ENCODE data around the gene RTCB. TPM values are rescaled to one million over a fixed set of nuclear protein-coding genes. Genes with fewer than 3 reads are reported as not detected.

Gene RTCB
- total RNA-seq, result 10 to 100 TPM; 45.2 to 95.1 (median 62.1) TPM

- no peak for TF ChIP-seq CTCF (IDR thresholded peaks at IDR 0.05; ENCODE audit: low read depth)
Measured at GRCh38 chr22:32411829-32412592, at the start of gene RTCB. Gene RTCB, minus strand, starts transcription at chr22:32412247. Its CDS starts 91 bp downstream, at chr22:32412156.

DNA sequence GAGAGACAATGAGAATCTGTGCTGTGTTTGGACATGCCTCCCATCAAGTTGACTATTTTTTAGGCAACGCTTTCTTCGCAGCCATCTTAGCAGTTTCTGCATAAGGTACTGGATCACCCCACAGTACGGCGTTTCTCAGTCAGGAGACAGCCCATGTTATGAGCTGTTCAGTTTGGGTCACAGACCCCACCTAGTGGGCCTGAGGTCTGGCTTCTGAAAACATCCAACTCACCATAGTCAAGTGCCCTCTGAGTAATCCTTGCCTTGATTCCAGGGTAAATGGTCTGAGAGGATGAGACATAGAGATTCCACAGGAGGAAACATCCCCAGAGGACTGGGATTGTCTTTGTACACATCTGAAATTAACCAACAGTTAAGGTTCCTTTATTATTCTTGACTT is 45.0 kb upstream of the RTCB start:
- TF ChIP-seq CTCF (IDR thresholded peaks at IDR 0.05; ENCODE audit: low read depth), result no peak

DNA sequence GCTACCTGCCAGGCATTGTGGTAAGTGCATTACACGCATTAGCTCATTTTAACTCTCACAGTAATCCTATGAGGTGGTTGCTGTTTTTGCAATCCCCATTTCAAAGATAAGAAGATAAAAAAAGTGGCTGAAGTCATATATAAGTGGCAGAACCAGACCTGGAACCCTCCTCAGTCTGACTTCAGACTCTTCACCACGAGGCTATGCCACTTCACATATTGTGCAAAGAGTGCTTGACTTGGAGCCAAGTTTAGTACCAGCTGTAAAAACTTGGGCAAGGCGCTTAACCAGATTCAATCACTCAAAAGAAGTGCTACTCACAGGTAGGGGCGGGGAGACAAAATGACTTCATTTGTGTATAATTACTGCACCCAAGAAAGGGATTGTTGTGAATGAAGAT is 36.9 kb upstream of the RTCB start:
- no peak for TF ChIP-seq CTCF (IDR thresholded peaks at IDR 0.05; ENCODE audit: low read depth)

DNA sequence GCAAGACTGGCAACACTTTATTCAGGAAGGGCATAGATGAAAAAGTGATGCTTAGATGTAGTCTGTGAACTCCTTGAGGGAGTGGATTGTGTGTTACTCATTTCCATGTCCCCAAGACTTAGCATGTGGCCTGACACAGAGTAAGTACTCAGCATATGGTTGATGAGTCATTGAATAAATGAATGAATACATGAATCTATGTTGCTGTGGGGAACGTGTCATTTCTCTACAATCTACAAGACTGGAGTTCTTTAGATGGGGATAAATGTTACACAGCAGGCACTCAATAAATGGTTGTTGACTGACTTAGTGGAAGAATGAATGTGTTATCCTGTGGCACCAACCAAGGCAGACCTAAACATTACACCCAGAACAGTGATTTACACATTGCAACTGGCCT is 34.3 kb upstream of the RTCB start:
- no peak for TF ChIP-seq CTCF (IDR thresholded peaks at IDR 0.05; ENCODE audit: low read depth)

DNA sequence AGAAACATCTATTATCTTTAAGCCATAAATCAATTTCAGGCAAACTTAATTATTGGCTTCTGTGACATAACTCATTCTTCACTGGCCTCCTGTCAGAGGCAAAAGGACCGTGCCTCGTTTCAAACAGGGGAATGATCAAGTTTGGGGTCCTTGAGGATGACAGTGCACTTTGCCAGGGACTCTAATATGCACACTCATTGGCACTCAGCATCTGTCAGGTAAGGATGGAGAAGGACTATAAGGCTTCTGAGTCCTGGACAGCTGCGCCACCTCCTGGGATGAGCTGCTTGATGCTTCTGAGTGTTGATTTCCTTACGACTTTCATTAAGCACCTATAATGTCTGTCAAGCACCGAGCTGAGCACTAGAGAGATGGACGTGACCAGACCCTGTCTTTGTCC is 32.0 kb upstream of the RTCB start:
- no peak for TF ChIP-seq CTCF (IDR thresholded peaks at IDR 0.05; ENCODE audit: low read depth)

GRCh38 chr22:32430352-32430751 is 18.3 kb upstream of the RTCB start:
- no peak for TF ChIP-seq CTCF (IDR thresholded peaks at IDR 0.05; ENCODE audit: low read depth)

- TF ChIP-seq CTCF (IDR thresholded peaks at IDR 0.05; ENCODE audit: low read depth), result no peak
Measured at GRCh38 chr22:32426881-32427280, 14.8 kb upstream of the RTCB start.
